Measurements from ENCODE around the gene C5. TPM values are rescaled to one million over a fixed set of nuclear protein-coding genes. Genes with fewer than 3 reads are reported as not detected.
A peak's percentile ranks its signal among the peaks of the same experiment; 100 is the strongest.

The C5 gene
- total and polyA plus RNA-seq, 5 donors from 2014 or later: 0.31 to 1.5 (median 1.1) TPM; not detected in 1

- Histone ChIP-seq H3K4me3 (ENCODE audit: low read depth, low read length) (no peak overlapping the region), H3K9me3 (ENCODE audit: control insufficient read depth in 2 of 2, low read length in 2 of 2) (no peaks in the 10 kb centered on the region), H3K27me3 (ENCODE audit: control insufficient read depth, insufficient read depth, low read length) (no peaks in the 10 kb centered on the region), H3K4me1 (ENCODE audit: control insufficient read depth, insufficient read depth, low read length, poor library complexity, severe bottlenecking) (no peaks in the 10 kb centered on the region), H3K36me3 (ENCODE audit: control insufficient read depth, insufficient read depth, low read length) (no peaks in the 10 kb centered on the region), H3K27ac (ENCODE audit: insufficient read depth, low read length, poor library complexity, severe bottlenecking) (no peak overlapping the region)
- Mint-ChIP-seq H3K27ac (no peak overlapping the region), H3K36me3 (peaks cover 8% of the 10 kb centered on the region), H3K4me1 (peaks cover 0 to 2% (median 0%) of the 10 kb centered on the region in 4 donors), H3K9me3 (no peaks in the 10 kb centered on the region), H3K27me3 (no peaks in the 10 kb centered on the region), H3K4me3 (no peak overlapping the region)
- no peak for ATAC-seq (ENCODE audit: low read depth in 2 of 2)
- DNase-seq: no peak
Measured at GRCh38 chr9:120965344-120966012, 84.6 kb downstream of the C5 start.

- Histone ChIP-seq H3K4me1 (ENCODE audit: control insufficient read depth, insufficient read depth, low read length, poor library complexity, severe bottlenecking) (no peaks in the 10 kb centered on the region), H3K9me3 (ENCODE audit: control insufficient read depth in 2 of 2, low read length in 2 of 2) (no peaks in the 10 kb centered on the region), H3K4me3 (ENCODE audit: low read depth, low read length) (no peak overlapping the region), H3K27ac (ENCODE audit: insufficient read depth, low read length, poor library complexity, severe bottlenecking) (no peak overlapping the region), H3K36me3 (ENCODE audit: control insufficient read depth, insufficient read depth, low read length) (no peaks in the 10 kb centered on the region), H3K27me3 (ENCODE audit: control insufficient read depth, insufficient read depth, low read length) (no peaks in the 10 kb centered on the region)
- H3K36me3 Mint-ChIP-seq: peaks cover 17% of the 10 kb centered on the region
- H3K9me3 Mint-ChIP-seq: peaks cover 0 to 2% (median 0%) of the 10 kb centered on the region in 7 donors
- H3K27me3 Mint-ChIP-seq: no peaks in the 10 kb centered on the region
- ATAC-seq (ENCODE audit: low read depth in 2 of 2) (no peak), DNase-seq (no peak)
- peaks cover 0 to 2% (median 0%) of the 10 kb centered on the region in 4 donors for H3K4me1 Mint-ChIP-seq
- no peak overlapping the region for H3K4me3 Mint-ChIP-seq
- H3K27ac Mint-ChIP-seq: peak overlapping the region in 1 of 3 donors; percentile 4
Measured at GRCh38 chr9:120961936-120962335, 88.1 kb downstream of the C5 start.

- Mint-ChIP-seq H3K4me3 (no peak overlapping the region), H3K27ac (peak overlapping the region in 1 of 3 donors; percentile 15), H3K4me1 (no peaks in the 10 kb centered on the region), H3K27me3 (no peaks in the 10 kb centered on the region), H3K36me3 (peaks cover 17% of the 10 kb centered on the region), H3K9me3 (peaks cover 0 to 2% (median 0%) of the 10 kb centered on the region in 7 donors)
- Histone ChIP-seq H3K4me3 (ENCODE audit: low read depth, low read length) (no peak overlapping the region), H3K36me3 (ENCODE audit: control insufficient read depth, insufficient read depth, low read length) (no peaks in the 10 kb centered on the region), H3K27me3 (ENCODE audit: control insufficient read depth, insufficient read depth, low read length) (no peaks in the 10 kb centered on the region), H3K9me3 (ENCODE audit: control insufficient read depth in 2 of 2, low read length in 2 of 2) (no peaks in the 10 kb centered on the region), H3K27ac (ENCODE audit: insufficient read depth, low read length, poor library complexity, severe bottlenecking) (no peak overlapping the region), H3K4me1 (ENCODE audit: control insufficient read depth, insufficient read depth, low read length, poor library complexity, severe bottlenecking) (no peaks in the 10 kb centered on the region)
- DNase-seq (no peak), ATAC-seq (ENCODE audit: low read depth in 2 of 2) (no peak)
Measured at GRCh38 chr9:120960001-120960400, 90.1 kb downstream of the C5 start.

- H3K27me3 ChIP-seq (ENCODE audit: control insufficient read depth, insufficient read depth, low read length): no peaks in the 10 kb centered on the region
- no peaks in the 10 kb centered on the region for H3K27me3 Mint-ChIP-seq
- H3K4me3 ChIP-seq (ENCODE audit: low read depth, low read length): no peak overlapping the region
- H3K36me3 ChIP-seq (ENCODE audit: control insufficient read depth, insufficient read depth, low read length): no peaks in the 10 kb centered on the region
- H3K9me3 Mint-ChIP-seq: peaks cover 0 to 2% (median 0%) of the 10 kb centered on the region in 7 donors
- H3K4me1 Mint-ChIP-seq: no peaks in the 10 kb centered on the region
- ATAC-seq (ENCODE audit: low read depth in 2 of 2) (no peak), DNase-seq (no peak)
- no peak overlapping the region for H3K27ac ChIP-seq (ENCODE audit: insufficient read depth, low read length, poor library complexity, severe bottlenecking)
- no peaks in the 10 kb centered on the region for H3K4me1 ChIP-seq (ENCODE audit: control insufficient read depth, insufficient read depth, low read length, poor library complexity, severe bottlenecking)
- no peak overlapping the region for H3K4me3 Mint-ChIP-seq
- no peaks in the 10 kb centered on the region for H3K9me3 ChIP-seq (ENCODE audit: control insufficient read depth in 2 of 2, low read length in 2 of 2)
- H3K27ac Mint-ChIP-seq: no peak overlapping the region
- peaks cover 10% of the 10 kb centered on the region for H3K36me3 Mint-ChIP-seq
Measured at GRCh38 chr9:120956862-120957261, 93.2 kb downstream of the C5 start.

GRCh38 chr9:120951960-120952618 lies 98.0 kb downstream of the C5 start:
- Histone ChIP-seq H3K36me3 (ENCODE audit: control insufficient read depth, insufficient read depth, low read length) (no peaks in the 10 kb centered on the region), H3K4me3 (ENCODE audit: low read depth, low read length) (no peak overlapping the region), H3K9me3 (ENCODE audit: control insufficient read depth in 2 of 2, low read length in 2 of 2) (no peaks in the 10 kb centered on the region), H3K4me1 (ENCODE audit: control insufficient read depth, insufficient read depth, low read length, poor library complexity, severe bottlenecking) (no peaks in the 10 kb centered on the region), H3K27me3 (ENCODE audit: control insufficient read depth, insufficient read depth, low read length) (no peaks in the 10 kb centered on the region), H3K27ac (ENCODE audit: insufficient read depth, low read length, poor library complexity, severe bottlenecking) (no peak overlapping the region)
- H3K27me3 Mint-ChIP-seq: no peaks in the 10 kb centered on the region
- no peaks in the 10 kb centered on the region for H3K36me3 Mint-ChIP-seq
- ATAC-seq (ENCODE audit: low read depth in 2 of 2) (no peak), DNase-seq (no peak)
- H3K4me1 Mint-ChIP-seq: peaks cover 0 to 7% (median 3%) of the 10 kb centered on the region in 4 donors
- H3K9me3 Mint-ChIP-seq: no peaks in the 10 kb centered on the region
- no peak overlapping the region for H3K4me3 Mint-ChIP-seq
- H3K27ac Mint-ChIP-seq: peak overlapping the region in 1 of 3 donors; percentile 22

GRCh38 chr9:120950421-120951388 lies 99.4 kb downstream of the C5 start:
- Mint-ChIP-seq H3K36me3 (no peaks in the 10 kb centered on the region), H3K27ac (no peak overlapping the region), H3K9me3 (no peaks in the 10 kb centered on the region), H3K27me3 (no peaks in the 10 kb centered on the region), H3K4me3 (no peak overlapping the region), H3K4me1 (peaks cover 0 to 7% (median 4%) of the 10 kb centered on the region in 4 donors)
- Histone ChIP-seq H3K27ac (ENCODE audit: insufficient read depth, low read length, poor library complexity, severe bottlenecking) (no peak overlapping the region), H3K36me3 (ENCODE audit: control insufficient read depth, insufficient read depth, low read length) (no peaks in the 10 kb centered on the region), H3K4me1 (ENCODE audit: control insufficient read depth, insufficient read depth, low read length, poor library complexity, severe bottlenecking) (no peaks in the 10 kb centered on the region), H3K27me3 (ENCODE audit: control insufficient read depth, insufficient read depth, low read length) (no peaks in the 10 kb centered on the region), H3K4me3 (ENCODE audit: low read depth, low read length) (no peak overlapping the region), H3K9me3 (ENCODE audit: control insufficient read depth in 2 of 2, low read length in 2 of 2) (no peaks in the 10 kb centered on the region)
- DNase-seq (peak in 1 of 3 donors; percentile 17), ATAC-seq (ENCODE audit: low read depth in 2 of 2) (peak in 1 of 2 donors; percentile 58)

GRCh38 chr9:120949290-120949689 lies 100.8 kb downstream of the C5 start:
- Histone ChIP-seq H3K4me3 (ENCODE audit: low read depth, low read length) (no peak overlapping the region), H3K36me3 (ENCODE audit: control insufficient read depth, insufficient read depth, low read length) (no peaks in the 10 kb centered on the region), H3K27ac (ENCODE audit: insufficient read depth, low read length, poor library complexity, severe bottlenecking) (no peak overlapping the region), H3K9me3 (ENCODE audit: control insufficient read depth in 2 of 2, low read length in 2 of 2) (no peaks in the 10 kb centered on the region), H3K4me1 (ENCODE audit: control insufficient read depth, insufficient read depth, low read length, poor library complexity, severe bottlenecking) (no peaks in the 10 kb centered on the region), H3K27me3 (ENCODE audit: control insufficient read depth, insufficient read depth, low read length) (no peaks in the 10 kb centered on the region)
- Mint-ChIP-seq H3K36me3 (no peaks in the 10 kb centered on the region), H3K9me3 (no peaks in the 10 kb centered on the region), H3K4me1 (peaks cover 0 to 7% (median 6%) of the 10 kb centered on the region in 4 donors), H3K27me3 (no peaks in the 10 kb centered on the region), H3K27ac (no peak overlapping the region), H3K4me3 (no peak overlapping the region)
- ATAC-seq (ENCODE audit: low read depth in 2 of 2): no peak
- no peak for DNase-seq
